ENCODE results near the gene RANBP3L.
A peak's percentile ranks its signal among the peaks of the same experiment; 100 is the strongest.
"Not testable (repeated sequence)": the region's sequence is repeated elsewhere in the genome, so short reads cannot be mapped to it uniquely, and the experiment has no call there.

The RANBP3L gene, protein sequence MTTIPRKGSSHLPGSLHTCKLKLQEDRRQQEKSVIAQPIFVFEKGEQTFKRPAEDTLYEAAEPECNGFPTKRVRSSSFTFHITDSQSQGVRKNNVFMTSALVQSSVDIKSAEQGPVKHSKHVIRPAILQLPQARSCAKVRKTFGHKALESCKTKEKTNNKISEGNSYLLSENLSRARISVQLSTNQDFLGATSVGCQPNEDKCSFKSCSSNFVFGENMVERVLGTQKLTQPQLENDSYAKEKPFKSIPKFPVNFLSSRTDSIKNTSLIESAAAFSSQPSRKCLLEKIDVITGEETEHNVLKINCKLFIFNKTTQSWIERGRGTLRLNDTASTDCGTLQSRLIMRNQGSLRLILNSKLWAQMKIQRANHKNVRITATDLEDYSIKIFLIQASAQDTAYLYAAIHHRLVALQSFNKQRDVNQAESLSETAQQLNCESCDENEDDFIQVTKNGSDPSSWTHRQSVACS

DNA sequence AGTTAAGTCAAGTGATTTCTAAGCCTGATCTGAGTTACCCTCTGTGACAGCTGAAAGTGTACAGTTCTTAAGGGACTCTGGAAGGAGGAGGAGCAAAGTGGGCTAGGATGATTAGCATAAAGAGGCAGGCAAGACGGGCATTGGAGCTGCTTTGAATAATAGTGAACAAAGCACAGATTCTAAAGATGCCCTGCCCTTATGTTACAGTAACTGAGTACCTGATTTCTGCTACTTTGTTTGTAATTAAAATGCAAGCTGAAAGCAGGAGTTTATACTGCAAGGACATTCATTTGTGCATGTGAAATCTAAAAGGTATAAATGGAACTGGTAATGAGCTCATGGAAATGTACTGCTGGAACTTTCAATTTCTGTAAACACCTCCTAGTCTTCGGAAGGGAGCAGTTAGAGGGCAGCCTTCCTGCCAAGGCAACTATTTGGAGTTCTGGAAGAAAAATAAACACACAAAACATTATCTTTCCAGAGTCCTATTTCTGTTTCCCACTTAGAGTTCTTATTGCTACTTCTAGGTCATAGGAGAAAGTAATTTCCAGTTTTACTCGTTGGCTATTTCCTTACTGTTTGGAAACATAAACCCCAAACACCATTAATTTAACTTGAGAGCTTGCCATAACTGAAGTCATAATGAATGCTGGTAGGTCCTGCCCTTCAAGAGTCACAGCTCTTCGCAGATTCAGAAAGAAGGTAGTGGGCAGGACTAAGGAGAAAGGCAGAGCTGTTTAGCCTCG, at the start of gene RANBP3L:
Gene RANBP3L, minus strand, starts transcription at position 45 of the 746 bp plus-strand sequence. CDS start 486 bp downstream, outside the sequence.
- DNase-seq (ENCODE audit: low read depth) = no peak

DNA sequence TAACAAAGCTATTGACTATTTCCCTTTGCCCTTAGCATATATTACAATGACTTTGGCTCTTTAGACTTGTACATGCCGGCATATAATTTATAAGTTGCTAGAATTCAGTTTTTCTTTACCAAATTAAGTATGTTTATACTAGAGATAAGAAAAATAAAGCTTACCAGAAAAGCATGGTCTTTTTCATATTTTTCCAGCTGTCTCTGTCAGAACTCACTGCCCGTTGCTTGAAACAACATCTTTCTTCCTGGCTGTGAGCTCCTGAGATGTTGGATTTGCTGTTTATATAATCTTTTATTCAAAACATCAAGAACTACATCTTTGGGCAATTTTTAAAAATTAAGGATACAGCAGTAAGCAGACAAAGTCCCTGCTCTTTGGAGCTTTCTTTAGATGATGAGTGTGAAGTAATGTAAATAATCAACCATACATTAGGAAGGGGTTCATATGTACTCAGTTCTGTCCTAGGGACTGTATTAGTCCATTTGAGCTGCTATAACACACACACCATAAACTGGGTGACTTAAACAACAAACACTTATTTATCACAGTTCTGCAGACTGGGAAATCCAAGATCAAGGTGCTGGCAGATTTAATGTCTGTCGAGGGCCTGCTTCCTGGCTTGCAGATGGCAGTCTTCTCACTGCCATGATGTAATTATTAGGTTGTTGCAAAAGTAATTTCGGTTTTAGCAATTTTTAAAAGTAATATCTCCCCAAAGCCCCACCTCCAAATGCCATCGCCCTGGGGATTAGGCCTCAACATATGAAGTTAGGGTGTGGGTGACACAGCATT, 45.4 kb upstream of the RANBP3L start:
- no peak for DNase-seq (ENCODE audit: low read depth)

DNA sequence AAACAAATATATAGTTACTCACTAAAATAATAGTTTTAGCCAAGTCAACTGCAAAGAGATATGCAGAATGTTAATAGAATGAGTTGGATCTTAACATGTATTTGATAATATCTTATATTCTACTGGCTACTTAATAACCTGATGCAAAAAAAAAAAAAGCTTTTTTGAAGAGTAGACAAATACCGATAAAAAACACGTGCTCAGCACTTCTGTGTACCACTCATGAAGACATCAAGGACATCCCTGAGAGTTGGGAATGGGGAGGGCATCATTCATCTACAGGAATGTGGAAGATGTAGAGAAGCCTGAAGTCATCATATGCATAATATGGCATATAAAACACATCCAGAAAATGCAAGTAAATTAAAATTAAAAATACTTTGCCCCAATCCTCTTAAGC, 43.2 kb upstream of the RANBP3L start:
- DNase-seq (ENCODE audit: low read depth) = no peak

DNA sequence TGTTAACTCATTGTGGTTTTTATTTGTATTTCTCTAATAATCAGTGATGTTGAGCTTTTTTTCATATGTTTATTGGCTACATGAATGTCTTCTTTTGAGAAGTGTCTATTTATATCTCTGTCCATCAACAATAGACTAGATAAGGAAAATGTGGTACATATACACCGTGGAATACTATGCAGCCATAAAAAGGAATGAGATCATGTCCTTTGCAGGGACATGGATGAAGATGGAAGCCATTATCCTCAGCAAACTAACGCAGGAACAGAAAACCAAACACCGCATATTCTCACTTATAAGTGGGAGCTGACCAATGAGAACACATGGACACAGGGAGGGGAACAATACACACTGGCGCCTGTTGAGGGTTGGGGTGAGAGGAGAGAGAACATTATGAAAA, 40.0 kb upstream of the RANBP3L start:
- not testable (repeated sequence) for DNase-seq (ENCODE audit: low read depth)

DNA sequence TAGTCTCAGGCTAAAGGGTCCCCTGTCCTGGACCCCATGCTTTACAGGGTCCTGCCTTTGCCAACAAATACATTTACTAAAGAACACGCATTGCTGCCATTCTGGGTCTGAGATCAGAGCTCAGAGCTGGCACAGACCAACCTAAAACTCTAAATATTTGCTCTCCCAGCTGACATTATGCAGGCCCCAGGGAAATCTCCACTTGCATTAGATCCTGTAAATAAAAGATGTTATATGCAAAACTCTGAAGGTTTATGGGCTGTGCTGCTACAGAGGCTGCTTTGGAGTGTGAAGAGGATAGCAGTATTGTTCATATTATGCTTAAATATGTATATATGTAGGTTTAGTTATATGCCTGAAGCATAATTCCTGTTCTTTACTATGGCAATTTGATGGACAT, 35.9 kb upstream of the RANBP3L start:
- DNase-seq (ENCODE audit: low read depth) = no peak

DNA sequence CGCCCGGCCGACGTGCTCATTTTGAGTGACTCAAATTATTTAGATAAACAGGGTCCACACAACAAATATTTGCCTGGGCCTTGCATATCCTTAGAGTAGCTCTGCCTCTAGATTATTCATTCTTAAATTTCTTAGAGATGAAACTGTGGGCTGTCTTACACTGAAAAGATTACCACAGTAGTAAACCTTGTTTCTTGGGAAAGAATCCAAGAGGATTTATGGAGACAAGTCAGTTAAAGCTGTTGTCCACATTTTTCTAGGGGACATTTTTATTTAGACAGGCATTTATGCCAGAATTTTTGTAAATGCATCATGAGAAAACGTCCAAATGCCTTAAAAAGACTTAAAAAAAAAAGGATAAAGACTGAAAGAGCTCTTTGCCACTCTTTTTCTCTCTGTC, 32.6 kb upstream of the RANBP3L start:
- no peak for DNase-seq (ENCODE audit: low read depth)

DNA sequence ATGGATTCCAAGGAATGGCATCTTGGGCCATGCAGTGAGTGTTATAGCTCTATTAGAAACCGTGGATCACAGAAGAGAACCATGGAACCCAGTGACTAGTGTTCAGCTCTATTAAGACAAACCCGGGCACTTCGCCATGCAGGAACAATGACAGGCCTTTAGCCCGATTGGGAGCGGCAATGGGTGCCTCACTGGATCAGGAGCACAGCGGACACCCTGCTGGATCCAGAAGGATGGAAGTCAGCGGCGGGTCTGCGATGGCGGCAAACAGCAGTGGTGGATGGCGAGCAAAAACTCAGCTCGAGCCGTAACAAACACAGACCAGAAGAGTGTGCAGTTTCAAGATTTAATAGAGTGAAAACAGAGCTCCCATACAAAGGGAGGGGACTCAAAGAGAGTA, 31.0 kb upstream of the RANBP3L start:
- DNase-seq (ENCODE audit: low read depth) = not testable (repeated sequence)

DNA sequence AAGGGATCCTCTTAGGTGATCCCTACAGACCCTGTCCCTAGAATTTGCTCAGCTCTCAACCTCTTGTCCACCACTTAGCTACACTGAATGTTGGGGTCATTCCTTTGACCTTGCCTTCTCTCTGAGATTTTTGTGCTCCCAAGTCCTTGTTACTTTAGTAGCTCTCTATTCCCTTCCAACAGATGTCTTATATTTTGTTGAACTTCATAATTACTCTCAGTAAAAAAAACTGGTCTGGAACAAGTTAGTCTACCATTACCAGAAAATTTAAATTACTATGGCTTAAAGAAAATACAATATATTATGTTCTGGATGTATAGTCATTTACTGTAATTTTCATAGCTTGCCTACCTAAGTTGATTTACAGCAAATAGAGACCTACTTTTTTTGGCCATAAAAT, 23.5 kb upstream of the RANBP3L start:
- no peak for DNase-seq (ENCODE audit: low read depth)

DNA sequence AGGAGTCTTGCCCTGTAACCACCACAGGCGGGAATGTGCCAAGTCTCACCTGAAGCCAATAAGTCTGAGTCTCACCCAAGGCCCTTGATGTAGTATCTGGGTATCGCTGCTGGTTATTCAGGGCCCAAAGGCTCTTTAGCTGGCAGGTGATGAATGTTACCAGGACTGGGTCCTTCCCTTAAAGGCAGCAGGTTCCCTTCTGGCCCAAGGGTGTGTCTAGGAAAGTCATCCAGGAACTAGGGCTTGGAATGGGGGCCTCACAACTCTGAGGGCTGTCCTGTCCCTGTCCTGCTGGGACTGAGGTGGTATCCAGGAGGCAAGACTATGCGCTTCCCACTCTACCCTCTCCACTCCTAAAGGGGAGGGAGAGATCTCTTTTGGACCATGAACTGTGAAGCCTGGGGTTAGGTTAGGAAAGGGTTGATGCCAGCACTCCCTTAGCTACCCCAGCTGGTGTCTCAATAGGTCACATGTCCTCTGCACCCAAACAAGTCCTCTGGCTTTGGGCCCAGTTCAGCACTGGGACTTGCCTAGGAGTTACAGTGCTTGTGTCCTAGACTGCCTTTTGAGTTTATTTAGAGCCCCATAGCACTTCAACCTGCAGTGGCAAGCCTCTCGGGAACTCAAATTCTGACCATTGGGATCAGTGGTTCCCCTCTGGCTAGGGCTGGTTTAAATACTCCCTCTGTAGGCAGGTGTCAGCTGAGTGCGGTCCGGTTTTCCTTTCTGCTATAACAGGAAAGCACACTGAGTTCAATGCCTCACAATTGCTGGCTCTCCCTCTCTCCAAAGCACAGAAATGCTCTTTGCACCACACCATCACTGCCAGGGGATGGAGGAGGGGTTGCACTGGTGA, 22.5 kb upstream of the RANBP3L start:
- DNase-seq (ENCODE audit: low read depth) = no peak

DNA sequence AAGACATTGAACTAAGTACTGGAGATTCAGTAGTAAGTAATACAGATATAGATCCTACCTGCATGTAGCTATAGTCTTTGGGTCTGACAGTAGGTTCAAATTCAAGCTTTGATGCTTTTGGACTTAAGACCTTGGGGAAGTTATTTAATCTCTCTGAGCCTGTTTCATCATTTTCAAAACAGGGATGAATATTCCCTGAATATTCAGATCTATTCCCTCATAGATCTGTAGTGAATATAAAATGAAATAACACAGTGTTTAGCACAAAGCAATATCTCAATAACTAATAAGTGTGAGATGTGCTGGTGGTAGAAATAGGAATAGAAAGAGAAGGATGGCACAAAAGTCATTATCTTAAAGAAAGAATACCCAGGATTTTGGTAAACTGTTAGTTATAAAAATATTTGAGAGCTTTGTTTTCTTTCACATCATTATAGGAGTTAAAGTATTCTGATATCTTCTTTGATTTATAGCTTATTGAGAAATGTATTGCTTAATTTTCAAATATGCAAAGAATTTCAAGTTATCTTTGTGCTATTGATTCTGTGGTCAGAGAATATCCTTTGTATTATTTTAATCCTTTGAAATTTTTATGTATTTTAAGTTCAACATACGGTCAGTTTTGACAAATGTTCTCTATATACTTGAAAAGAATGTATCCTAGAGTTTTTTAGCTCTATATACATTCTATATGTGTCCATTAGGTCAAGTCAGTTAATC, 11.4 kb upstream of the RANBP3L start:
- no peak for DNase-seq (ENCODE audit: low read depth)

DNA sequence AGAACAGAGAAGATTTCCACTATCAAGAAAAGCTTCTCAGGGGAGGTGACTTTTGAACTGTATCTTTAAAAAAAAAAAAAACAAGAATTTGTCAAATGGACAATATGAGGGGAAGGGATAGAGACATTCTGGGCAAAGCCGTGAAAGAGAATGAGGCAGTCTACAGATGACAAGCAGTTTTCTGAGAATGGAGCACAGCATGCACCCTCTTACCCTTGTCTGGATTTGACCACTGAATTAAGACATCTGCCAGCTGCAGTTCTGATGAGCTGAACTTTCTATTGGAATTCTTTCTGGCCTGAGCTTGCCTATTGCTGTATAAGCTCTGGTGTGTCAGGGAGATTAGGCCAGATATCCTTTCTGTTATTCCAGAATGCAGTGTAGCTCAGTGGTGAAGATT, 10.3 kb upstream of the RANBP3L start:
- DNase-seq (ENCODE audit: low read depth) = no peak

DNA sequence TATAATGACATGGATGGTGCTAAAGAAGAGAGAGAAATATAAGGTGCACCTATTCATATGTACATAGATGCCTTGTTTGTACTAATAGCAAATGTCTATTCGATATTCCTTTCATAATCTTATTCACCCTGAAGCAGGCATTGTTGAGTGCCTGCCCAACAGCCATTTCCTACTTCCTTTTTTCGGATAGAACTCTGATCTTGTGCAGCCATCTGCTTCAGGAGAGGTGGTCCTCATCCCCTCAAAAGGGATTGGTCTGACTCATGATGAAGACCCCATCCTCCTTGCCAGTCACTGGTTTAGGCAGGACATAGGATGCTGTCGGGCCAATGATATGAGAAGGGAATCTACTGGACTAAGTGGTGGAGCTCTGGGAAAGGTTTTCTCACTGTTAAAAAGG, 8.4 kb upstream of the RANBP3L start:
- no peak for DNase-seq (ENCODE audit: low read depth)

DNA sequence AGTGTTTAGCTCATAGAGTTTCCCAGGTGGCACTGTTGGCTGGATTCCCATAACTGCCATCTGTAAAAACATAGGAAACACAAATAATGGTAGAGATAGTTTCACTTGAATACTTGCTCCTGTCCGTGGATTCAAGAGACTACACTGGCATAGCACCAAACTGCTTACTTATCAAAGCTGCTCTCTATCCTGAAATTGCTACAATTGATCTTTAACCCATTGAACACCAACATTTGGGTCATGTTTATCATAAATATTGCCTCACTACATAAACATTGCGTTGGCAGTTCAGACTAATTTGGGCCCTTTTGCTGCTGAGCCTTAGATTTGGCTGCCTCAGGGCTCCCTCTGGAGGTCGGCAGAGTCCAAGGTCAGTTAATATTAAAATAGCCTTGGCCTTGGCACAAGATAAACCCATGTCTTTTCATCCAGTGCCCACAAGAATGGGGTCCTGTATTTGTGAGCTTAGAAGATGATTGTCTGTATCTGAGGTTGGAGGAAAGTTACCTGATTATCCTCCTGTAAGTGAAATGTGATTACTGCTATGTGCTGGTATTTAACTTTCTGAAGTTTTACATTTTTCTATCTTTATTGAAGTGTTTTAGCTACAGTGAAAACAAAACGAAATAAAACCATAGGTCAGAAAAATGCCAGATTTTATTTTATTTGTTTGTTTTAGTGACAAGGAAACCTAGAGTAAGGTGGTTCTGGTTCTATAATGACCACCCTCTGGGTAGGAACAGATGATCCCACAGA, 4.0 kb upstream of the RANBP3L start:
- peak; percentile 30 for DNase-seq (ENCODE audit: low read depth)

DNA sequence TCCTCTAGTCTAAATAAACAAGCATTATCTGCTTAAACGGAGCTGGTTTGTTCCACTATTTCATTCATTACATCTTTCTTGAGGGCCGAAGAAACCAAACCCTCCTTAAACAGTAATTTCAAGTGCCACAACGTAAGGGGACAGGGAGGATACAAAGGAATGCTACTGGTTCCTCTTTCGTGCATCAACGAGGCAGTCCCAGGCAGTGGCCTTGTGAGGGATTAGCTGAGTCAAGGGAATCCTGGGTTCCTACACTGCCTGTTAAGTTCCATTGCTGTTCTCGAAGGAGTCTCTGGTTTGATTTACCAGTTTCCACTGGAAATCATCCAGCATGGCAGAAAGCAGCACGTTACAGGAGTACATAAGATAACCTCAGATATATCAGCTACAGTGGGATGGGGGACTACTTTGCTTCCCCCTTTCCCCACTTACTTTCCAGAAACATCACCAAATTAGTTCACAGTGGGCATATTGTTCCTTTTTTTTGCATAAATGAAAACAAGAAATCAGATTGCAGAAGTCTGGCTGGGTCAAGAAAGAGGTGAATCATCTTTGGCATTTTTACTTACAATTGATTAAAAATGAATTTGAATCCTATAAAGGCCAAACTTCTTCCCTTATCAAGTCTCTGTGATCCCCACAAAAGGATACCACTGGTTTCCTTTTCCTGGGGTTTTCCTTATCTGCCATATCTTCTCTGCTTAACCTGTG, 2.5 kb upstream of the RANBP3L start:
- DNase-seq (ENCODE audit: low read depth) = no peak

DNA sequence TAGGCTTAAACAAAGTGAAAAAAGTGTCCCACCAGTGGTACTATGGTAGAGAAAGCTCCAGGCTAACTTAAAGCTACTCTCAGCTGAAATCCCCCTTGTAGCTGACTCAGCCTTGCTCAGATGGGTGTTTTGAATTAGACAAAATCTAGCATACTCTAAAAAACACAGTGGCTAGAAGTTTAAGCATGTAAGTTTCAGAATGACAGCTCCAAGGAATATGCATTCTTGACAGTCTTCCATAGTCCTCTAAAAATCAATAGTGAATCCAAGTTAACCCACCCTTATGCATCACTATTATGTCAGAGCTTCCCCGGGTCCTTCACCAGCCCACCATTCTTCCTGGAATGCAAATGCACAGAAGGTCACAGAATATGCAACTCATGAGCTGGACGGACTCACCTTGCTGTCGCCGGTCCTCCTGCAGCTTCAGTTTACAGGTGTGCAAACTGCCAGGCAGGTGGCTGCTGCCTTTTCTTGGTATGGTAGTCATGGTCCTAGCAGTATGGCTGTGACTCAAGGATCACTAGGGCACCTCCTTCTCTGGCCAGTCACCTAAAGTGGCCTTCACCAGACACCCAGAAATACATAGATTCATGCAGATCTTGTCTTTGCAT, 668 bp downstream of the RANBP3L start:
- DNase-seq (ENCODE audit: low read depth) = no peak

DNA sequence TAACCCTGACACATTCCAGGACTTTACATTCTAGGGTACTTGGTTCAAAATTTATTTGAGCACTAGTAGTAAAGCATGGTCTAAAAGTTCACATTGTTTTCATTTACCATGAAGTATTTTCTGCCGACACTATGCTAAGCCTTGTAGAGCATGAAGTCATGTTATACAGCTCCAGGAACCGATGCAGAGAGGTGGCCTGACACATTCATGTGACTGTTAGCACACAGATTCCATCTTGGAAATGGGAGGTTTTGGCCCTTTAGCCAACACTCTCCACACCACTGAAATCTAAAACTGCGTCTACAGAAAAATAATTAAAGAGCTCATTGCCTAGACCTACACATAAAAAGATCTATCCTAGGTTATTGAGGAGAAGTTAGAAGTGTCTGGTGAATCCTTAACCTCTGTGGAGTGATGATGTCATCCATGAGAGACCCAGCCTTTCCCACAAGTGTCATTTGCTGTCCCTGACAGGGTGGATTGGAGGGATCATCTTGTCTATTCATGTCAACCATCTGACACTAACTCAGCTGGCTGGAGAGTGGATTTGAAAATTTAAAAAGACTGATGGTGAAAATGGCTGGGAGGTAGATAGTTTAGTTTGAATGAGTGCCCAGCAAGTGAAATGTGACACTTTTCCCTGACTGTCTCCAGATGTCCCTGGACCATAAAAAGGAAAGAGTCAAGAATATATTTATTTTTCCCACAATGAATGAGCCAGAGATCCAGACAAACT, 1.3 kb downstream of the RANBP3L start:
- no peak for DNase-seq (ENCODE audit: low read depth)

DNA sequence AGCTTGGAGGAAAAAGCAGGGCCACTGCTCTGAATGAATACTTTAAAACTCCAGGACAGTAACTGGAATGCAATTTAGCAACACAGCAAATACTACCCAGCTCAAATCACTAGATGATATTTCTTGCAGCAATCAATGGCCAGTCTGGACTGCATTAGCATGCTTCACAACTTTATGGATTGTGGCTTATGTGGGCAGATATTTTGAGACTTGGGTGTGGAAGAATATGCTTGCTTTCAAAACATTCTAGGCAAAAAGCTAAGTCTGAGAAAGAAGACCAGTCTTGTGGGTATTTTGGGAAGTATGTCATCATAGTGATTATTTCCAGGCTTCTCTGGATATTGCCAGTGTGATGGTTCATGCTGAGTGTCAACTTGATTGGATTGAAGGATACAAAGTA, 3.1 kb downstream of the RANBP3L start:
- peak; percentile 84 for DNase-seq (ENCODE audit: low read depth)

DNA sequence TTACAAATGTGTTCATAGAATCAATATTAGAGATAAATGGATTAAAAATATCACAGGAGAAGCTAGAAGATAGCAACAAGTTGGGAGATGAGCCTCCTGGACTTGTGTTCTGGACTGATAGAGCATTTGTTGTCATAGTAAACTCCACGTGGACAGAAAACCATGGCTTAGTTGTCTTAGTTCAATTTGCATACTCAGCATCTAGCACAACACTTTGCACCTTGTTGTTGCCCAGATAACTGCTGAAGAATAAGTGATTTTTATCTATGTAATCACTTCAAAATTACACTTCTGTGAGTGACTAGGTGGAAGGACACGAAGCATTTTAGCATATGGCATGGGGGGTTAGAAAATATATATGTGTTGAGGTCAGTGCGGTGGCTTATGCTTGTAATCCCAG, 4.0 kb downstream of the RANBP3L start:
- DNase-seq (ENCODE audit: low read depth) = no peak

All from stromal cell of bone marrow (primary cell).